PC-9 (cell line): ENCODE results near the gene E2F2. TPM values are rescaled to one million over a fixed set of nuclear protein-coding genes. Genes with fewer than 3 reads are reported as not detected.
A peak's percentile ranks its signal among the peaks of the same experiment; 100 is the strongest.

Source experiments
- BruUV-seq: library from RNA; stranded (reverse); fragments of 400-500 nt; replicated peaks from 2 replicates; lab custom pipeline; 2021; lab: Mats Ljungman, UMichigan
- CTCF ChIA-PET: fragments of 300-600 bp; sonication (Branson Sonifier 250); formaldehyde crosslinking; loops from one replicate; lab custom pipeline; 2022; ENCODE audit warnings: antibody characterized with exemption; lab: Charles Lee
- POLR2A ChIA-PET: fragments of 300-600 bp; sonication (Branson Sonifier 250); formaldehyde crosslinking; loops from one replicate; lab custom pipeline; 2022; ENCODE audit warnings: antibody characterized with exemption; ENCODE audit not compliant: unreplicated experiment; lab: Charles Lee
- DNase-seq, 2 experiments: peaks; one replicate each; pipeline versions ENCODE4 v3.0.0 to v3.0.0-alpha.2; 2015 to 2022; ENCODE audit warnings: mixed read lengths in 1 of 2
- H2AFZ ChIP-seq: fragments of 200-600 bp; sonication (generic); 2 replicates; pipeline ENCODE4 v1.8.1; 2017; ENCODE audit warnings: antibody characterized with exemption
- H3F3A ChIP-seq: fragments of 200-600 bp; sonication (generic); 2 replicates; pipeline ENCODE4 v1.8.1; 2017; ENCODE audit warnings: antibody characterized with exemption, mild to moderate bottlenecking, low read depth; ENCODE audit not compliant: insufficient read depth
- H3K27ac ChIP-seq: fragments of 200-600 bp; sonication (generic); 2 replicates; pipeline ENCODE4 v1.6.1; 2016; ENCODE audit warnings: mixed run types
- H3K27me3 ChIP-seq: fragments of 200-600 bp; sonication (generic); 2 replicates; pipeline ENCODE4 v1.6.1; 2016; ENCODE audit warnings: low read depth, mixed run types; ENCODE audit not compliant: insufficient read depth
- H3K36me3 ChIP-seq: fragments of 200-600 bp; sonication (generic); 2 replicates; pipeline ENCODE4 v1.6.1; 2016; ENCODE audit warnings: low read depth, mixed run types
- H3K4me1 ChIP-seq: fragments of 200-600 bp; sonication (generic); replicated peaks from 2 replicates; pipeline ENCODE4 v1.6.1; 2016; ENCODE audit warnings: mixed run types; ENCODE audit not compliant: insufficient read depth
- H3K4me2 ChIP-seq: fragments of 200-600 bp; sonication (generic); 2 replicates; pipeline ENCODE4 v1.6.1; 2017; ENCODE audit warnings: mixed run types
- H3K4me3 ChIP-seq: fragments of 200-600 bp; sonication (generic); 2 replicates; pipeline ENCODE4 v1.6.1; 2016; ENCODE audit warnings: mixed run types
- H3K79me2 ChIP-seq: fragments of 200-600 bp; sonication (generic); 2 replicates; pipeline ENCODE4 v1.6.1; 2017; ENCODE audit warnings: low read depth, mixed run types
- H3K9me2 ChIP-seq: fragments of 200-600 bp; sonication (generic); 2 replicates; pipeline ENCODE4 v1.8.1; 2017; ENCODE audit warnings: mild to moderate bottlenecking; ENCODE audit not compliant: insufficient read depth
- H3K9me3 ChIP-seq: fragments of 200-600 bp; sonication (generic); 2 replicates; pipeline ENCODE4 v1.8.1; 2016; ENCODE audit warnings: low read depth; ENCODE audit not compliant: insufficient read depth
- H4K20me1 ChIP-seq: fragments of 200-600 bp; sonication (generic); 2 replicates; pipeline ENCODE4 v1.8.1; 2017; ENCODE audit not compliant: insufficient read depth
- CTCF ChIP-seq: fragments of 200-600 bp; sonication (generic); conservative IDR thresholded peaks from 2 replicates; pipeline ENCODE4 v1.6.1; 2017; ENCODE audit warnings: mixed run types, antibody characterized with exemption, mild to moderate bottlenecking, moderate library complexity
- EZH2 ChIP-seq: fragments of 200-600 bp; sonication (generic); IDR thresholded peaks from 2 replicates; pipeline ENCODE4 v1.8.0; 2017; ENCODE audit warnings: antibody characterized with exemption, low read depth
- intact Hi-C: fragments of 100-400 bp; cut with micrococcal nuclease; formaldehyde crosslinking; loops from one replicate; pipeline ENCODE4 v1.10.0; 2022; ENCODE audit not compliant: unreplicated experiment
- total RNA-seq: library from RNA; stranded (reverse); gene quantifications from 2 replicates; pipeline ENCODE4 v1.2.3, GENCODE V29; 2021

E2F2 gene
- total RNA-seq, 1 experiment from 2014 or later = 7.6 TPM

DNA sequence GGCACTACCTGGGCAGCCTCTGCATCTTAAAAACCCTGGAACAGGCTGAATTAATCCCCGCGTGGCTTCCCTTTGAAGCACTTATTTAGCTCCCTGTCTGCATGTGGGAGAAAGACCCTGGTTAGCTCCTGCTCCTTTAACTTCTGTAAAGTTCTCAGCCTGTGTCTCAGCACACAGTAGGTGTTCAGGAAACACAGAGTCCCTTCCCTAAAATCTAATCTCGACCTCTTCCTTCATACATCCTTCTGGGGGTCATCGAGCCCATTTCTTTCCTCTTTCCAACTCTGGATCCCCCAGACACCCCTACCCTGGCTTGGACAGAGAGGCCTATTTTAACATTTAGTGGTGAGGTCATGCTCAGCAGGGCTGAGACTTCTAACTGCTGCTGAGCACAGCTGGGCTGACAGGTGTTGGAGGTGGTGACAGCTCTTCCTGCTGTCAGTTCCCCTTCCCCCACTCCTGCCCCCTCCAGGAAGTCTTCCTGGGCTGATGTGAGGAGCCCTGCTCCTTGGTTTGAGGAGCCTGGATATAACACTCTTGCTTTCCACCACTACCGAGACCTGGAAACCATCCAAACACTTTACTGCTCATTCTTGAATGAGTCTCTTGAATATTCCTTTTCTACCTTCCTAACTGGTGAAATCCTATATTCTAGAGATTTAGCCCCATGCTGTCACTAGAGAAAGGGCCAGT is 5.3 kb downstream of the E2F2 start:
- Histone ChIP-seq H3K27ac (no peak overlapping the region), H3K4me2 (peak overlapping the region; percentile 55), H4K20me1 (no peaks in the 10 kb centered on the region; the same call in 1 of the 2 replicates), H3K9me2 (no peaks in the 10 kb centered on the region), H3K9me3 (no peaks in the 10 kb centered on the region), H3K27me3 (no peaks in the 10 kb centered on the region), H3K4me3 (no peak overlapping the region), H3F3A (peaks cover 47% of the 10 kb centered on the region; the same call in 1 of the 2 replicates), H3K79me2 (peaks cover 34% of the 10 kb centered on the region; the same call in 1 of the 2 replicates), H3K4me1 (peaks cover 70% of the 10 kb centered on the region), H3K36me3 (no peaks in the 10 kb centered on the region), H2AFZ (no peak overlapping the region)
- BruUV-seq = no TSS peak
- ChIA-PET POLR2A (interaction anchor here (0.6 to 0.7 kb wide), 2 partner anchors 67 to 156 kb away, joined by 3 to 4 read pairs; partner anchors contain the start of gene ZNF436), CTCF (no interaction called here)
- no peak for DNase-seq
- no peak for TF ChIP-seq CTCF
- no peak for TF ChIP-seq EZH2
- intact Hi-C loops = loop anchor here (5.0 kb wide), 1 partner anchor 43 kb away; the partner anchor contains the start of gene ASAP3

GRCh38 chr1:23524716-23525401 is 6.2 kb downstream of the E2F2 start:
- peak; percentile 48 to 50 for DNase-seq
- intact Hi-C loops = loop anchor here (5.0 kb wide), 1 partner anchor 43 kb away; the partner anchor contains the start of gene ASAP3
- ChIA-PET POLR2A (interaction anchor here (0.5 to 0.7 kb wide), 3 partner anchors 40 to 155 kb away, joined by 3 to 20 read pairs (median 4); partner anchors contain the start of gene ZNF436), CTCF (interaction anchor here (0.6 kb wide), 2 partner anchors 8 to 41 kb away, joined by 3 to 5 read pairs; partner anchors contain the start of gene ASAP3)
- Histone ChIP-seq H3K4me2 (peak overlapping the region; percentile 55), H3K9me2 (no peaks in the 10 kb centered on the region), H4K20me1 (no peaks in the 10 kb centered on the region; the same call in 1 of the 2 replicates), H3K4me3 (no peak overlapping the region), H3K27me3 (no peaks in the 10 kb centered on the region), H3F3A (peaks cover 42% of the 10 kb centered on the region; the same call in 1 of the 2 replicates), H3K4me1 (peaks cover 64% of the 10 kb centered on the region), H3K36me3 (no peaks in the 10 kb centered on the region), H3K79me2 (peaks cover 28% of the 10 kb centered on the region; the same call in 1 of the 2 replicates), H3K9me3 (no peaks in the 10 kb centered on the region), H3K27ac (peak overlapping the region; percentile 12; the same call in 1 of the 2 replicates), H2AFZ (no peak overlapping the region)
- TF ChIP-seq EZH2 (no peak), CTCF (no peak)
- BruUV-seq = no TSS peak

DNA sequence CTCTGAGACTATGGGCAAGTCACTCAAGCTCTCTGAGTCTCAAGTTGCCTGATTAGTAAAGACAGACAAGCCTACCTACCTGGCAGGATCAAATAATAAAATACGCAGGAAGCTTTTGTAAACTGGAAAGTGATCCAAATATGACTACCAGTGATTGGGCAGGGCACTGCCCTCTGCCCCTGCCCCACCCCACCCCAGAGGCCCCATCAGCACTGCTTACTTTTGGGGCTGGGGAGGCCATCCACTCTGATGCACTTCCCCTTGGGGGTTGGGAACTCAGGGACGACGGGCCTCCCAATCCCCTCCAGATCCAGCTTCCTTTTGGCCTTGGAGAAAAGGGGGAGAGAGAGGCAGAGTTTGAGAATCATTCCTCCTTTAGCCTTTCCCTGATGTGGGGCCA is 6.9 kb downstream of the E2F2 start:
- POLR2A ChIA-PET = interaction anchor here (0.5 kb wide), 1 partner anchor 39 kb away, joined by 20 read pairs; no protein-coding TSS in a partner anchor
- Histone ChIP-seq H3K4me1 (peaks cover 59% of the 10 kb centered on the region), H3K36me3 (no peaks in the 10 kb centered on the region), H3K9me3 (no peaks in the 10 kb centered on the region), H3K27ac (no peak overlapping the region; the same call in 1 of the 2 replicates), H3K9me2 (no peaks in the 10 kb centered on the region), H3K27me3 (no peaks in the 10 kb centered on the region), H4K20me1 (no peaks in the 10 kb centered on the region; the same call in 1 of the 2 replicates), H3F3A (peaks cover 38% of the 10 kb centered on the region; the same call in 1 of the 2 replicates), H3K4me2 (peak overlapping the region; percentile 55; the same call in 1 of the 2 replicates), H3K79me2 (peaks cover 25% of the 10 kb centered on the region; the same call in 1 of the 2 replicates), H3K4me3 (no peak overlapping the region), H2AFZ (no peak overlapping the region)
- CTCF ChIA-PET = interaction anchor here (0.6 kb wide), 1 partner anchor 40 kb away, joined by 5 read pairs; the partner anchor contains the start of gene ASAP3
- intact Hi-C loops = no loop called here
- no TSS peak for BruUV-seq
- TF ChIP-seq CTCF (no peak), EZH2 (no peak)
- DNase-seq = no peak
